Astrocyte (in vitro differentiated cells and primary cell): ENCODE measurements around the gene CA12.

Source experiments
- CTCF ChIP-seq: IDR thresholded peaks from 2 replicates; pipeline ENCODE4 v1.5.1; 2011; ENCODE audit warnings: low read depth, mild to moderate bottlenecking, inconsistent platforms, low read length, moderate library complexity; ENCODE audit not compliant: insufficient read depth
- EZH2 ChIP-seq: IDR thresholded peaks from 2 replicates; pipeline ENCODE4 v1.6.1; 2012; ENCODE audit warnings: mild to moderate bottlenecking, low read length, inconsistent platforms; ENCODE audit not compliant: insufficient read depth

- TF ChIP-seq EZH2 (no peak), CTCF (no peak)
Measured at GRCh38 chr15:63294359-63294758, 87.3 kb downstream of the CA12 start.
